Prostate gland (tissue), 2 donors: ENCODE data around the gene SIX2. TPM values are rescaled to one million over a fixed set of nuclear protein-coding genes. Genes with fewer than 3 reads are reported as not detected.

Experiments used
- DNase-seq: peaks from one replicate; pipeline ENCODE4 v3.0.0-alpha.2; 2019; ENCODE audit warnings: low spot score
- H3K27ac ChIP-seq, 2 donors: fragments of 200-600 bp; sonication (generic); 2 replicates each; pipeline ENCODE4 v1.5.1; 2017 to 2019
- H3K27me3 ChIP-seq: fragments of 200-600 bp; sonication (generic); replicated peaks from 2 replicates; pipeline ENCODE4 v1.5.1; 2019; ENCODE audit not compliant: insufficient read depth
- H3K36me3 ChIP-seq, 2 donors: fragments of 200-600 bp; sonication (generic); 1 replicate in 1 of 2; 2 replicates in 1 of 2; pipeline versions ENCODE4 v1.5.1 to v1.8.1; 2017 to 2019
- H3K4me1 ChIP-seq: fragments of 200-600 bp; sonication (generic); replicated peaks from 2 replicates; pipeline ENCODE4 v1.5.1; 2019
- H3K4me3 ChIP-seq, 2 donors: fragments of 200-600 bp; sonication (generic); 2 replicates each; pipeline ENCODE4 v1.5.1; 2017 to 2019
- H3K9me3 ChIP-seq: fragments of 200-600 bp; sonication (generic); 2 replicates; pipeline ENCODE4 v1.5.1; 2017
- POLR2A ChIP-seq: fragments of 450-650 bp; IDR thresholded peaks from one replicate; pipeline ENCODE4 v1.6.1; 2016; ENCODE audit warnings: antibody characterized with exemption, mild to moderate bottlenecking
- POLR2AphosphoS5 ChIP-seq: sonication (generic); formaldehyde crosslinking; IDR thresholded peaks from one replicate; pipeline ENCODE4 v1.6.1; 2017; ENCODE audit warnings: antibody characterized with exemption
- WGBS: methylation state at CpG from one replicate; pipeline ENCODE4 v1.1.5; 2018; 5-methylcytosine and 5-hydroxymethylcytosine counted together
- intact Hi-C: fragments of 100-400 bp; cut with DNase I; formaldehyde crosslinking; loops from one replicate; pipeline ENCODE4 v1.14.2; 2022
- total RNA-seq, 2 donors: library from RNA; depleted of rRNA; stranded (reverse); fragments of >200 nt; gene quantifications; one replicate each; pipeline ENCODE4 v1.1.0, GENCODE V29; 2016
- TF ChIP-seq, protein P1 (sequence below), 4 experiments: fragments of 200-600 bp in 2 of 4; fragments of 450-650 bp in 2 of 4; sonication (generic) in 2 of 4; IDR thresholded peaks; 1 replicate in 3 of 4; 2 replicates in 1 of 4; pipeline ENCODE4 v1.5.1; 2016 to 2019; ENCODE audit warnings: antibody characterized with exemption in 4 of 4, mild to moderate bottlenecking in 2 of 4, moderate library complexity in 2 of 4

The SIX2 gene
- total RNA-seq, 2 donors from 2014 or later: 1.8 to 5.1 TPM

DNA sequence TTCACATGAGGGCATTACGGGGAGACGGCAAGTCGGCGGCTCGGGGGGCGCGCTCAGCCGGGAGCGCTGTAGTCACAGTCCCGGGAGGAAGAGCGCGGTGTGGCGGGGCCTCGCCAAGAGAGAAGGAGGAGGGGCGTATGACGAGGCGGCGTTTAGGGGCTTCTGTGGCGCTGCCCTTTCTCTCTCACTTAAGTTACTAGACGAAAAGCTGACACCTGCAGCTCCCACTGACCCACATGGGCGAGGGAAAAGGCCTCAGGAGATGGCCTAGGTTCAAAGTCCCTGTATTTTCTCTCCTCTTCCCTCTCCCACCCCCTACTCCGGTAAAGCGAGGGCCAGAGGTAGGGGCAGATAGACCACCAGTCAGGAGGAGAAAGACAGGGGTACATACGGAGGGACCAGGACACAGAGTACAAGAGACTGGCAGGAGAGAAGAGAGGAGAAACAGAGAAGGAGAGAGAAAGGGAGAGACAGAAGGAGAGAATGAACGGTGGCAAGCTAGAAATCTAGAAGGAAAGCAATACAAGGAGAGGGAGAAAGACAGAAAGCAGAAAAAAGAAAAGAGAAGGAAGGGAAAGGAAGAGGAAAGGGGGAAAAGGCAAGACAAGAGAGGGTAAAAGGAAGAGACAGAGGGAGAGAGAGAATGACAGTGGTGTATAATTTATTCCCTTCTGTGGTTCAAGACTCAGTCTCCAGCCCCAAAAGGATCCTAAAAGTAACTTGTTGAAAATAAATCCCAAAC, 3.8 kb downstream of the SIX2 start:
- TF ChIP-seq POLR2A (no peak), POLR2AphosphoS5 (no peak)
- TF ChIP-seq, protein P1, sequence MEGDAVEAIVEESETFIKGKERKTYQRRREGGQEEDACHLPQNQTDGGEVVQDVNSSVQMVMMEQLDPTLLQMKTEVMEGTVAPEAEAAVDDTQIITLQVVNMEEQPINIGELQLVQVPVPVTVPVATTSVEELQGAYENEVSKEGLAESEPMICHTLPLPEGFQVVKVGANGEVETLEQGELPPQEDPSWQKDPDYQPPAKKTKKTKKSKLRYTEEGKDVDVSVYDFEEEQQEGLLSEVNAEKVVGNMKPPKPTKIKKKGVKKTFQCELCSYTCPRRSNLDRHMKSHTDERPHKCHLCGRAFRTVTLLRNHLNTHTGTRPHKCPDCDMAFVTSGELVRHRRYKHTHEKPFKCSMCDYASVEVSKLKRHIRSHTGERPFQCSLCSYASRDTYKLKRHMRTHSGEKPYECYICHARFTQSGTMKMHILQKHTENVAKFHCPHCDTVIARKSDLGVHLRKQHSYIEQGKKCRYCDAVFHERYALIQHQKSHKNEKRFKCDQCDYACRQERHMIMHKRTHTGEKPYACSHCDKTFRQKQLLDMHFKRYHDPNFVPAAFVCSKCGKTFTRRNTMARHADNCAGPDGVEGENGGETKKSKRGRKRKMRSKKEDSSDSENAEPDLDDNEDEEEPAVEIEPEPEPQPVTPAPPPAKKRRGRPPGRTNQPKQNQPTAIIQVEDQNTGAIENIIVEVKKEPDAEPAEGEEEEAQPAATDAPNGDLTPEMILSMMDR (IDR thresholded peaks at IDR 0.05): no peak
- intact Hi-C loops: no loop called here
- DNase-seq: no peak
- Histone ChIP-seq H3K27ac (no peak overlapping the region), H3K4me3 (no peak overlapping the region), H3K36me3 (no peaks in the 10 kb centered on the region), H3K9me3 (no peaks in the 10 kb centered on the region), H3K27me3 (peaks cover 28% of the 10 kb centered on the region), H3K4me1 (peaks cover 4% of the 10 kb centered on the region)
- 26% methylated on average over 25 of the region's 25 CpGs for WGBS

DNA sequence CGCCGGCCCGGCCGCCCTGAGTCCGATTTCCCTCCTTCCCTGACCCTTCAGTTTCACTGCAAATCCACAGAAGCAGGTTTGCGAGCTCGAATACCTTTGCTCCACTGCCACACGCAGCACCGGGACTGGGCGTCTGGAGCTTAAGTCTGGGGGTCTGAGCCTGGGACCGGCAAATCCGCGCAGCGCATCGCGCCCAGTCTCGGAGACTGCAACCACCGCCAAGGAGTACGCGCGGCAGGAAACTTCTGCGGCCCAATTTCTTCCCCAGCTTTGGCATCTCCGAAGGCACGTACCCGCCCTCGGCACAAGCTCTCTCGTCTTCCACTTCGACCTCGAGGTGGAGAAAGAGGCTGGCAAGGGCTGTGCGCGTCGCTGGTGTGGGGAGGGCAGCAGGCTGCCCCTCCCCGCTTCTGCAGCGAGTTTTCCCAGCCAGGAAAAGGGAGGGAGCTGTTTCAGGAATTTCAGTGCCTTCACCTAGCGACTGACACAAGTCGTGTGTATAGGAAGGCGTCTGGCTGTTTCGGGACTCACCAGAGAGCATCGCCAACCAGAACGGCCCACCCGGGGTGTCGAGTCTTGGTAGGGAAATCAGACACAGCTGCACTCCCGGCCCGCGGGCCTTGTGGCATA, 4.6 kb downstream of the SIX2 start:
- Histone ChIP-seq H3K27ac (no peak overlapping the region), H3K4me1 (peaks cover 4% of the 10 kb centered on the region), H3K9me3 (no peaks in the 10 kb centered on the region), H3K36me3 (no peaks in the 10 kb centered on the region), H3K27me3 (peaks cover 30% of the 10 kb centered on the region), H3K4me3 (peak overlapping the region in 1 of 2 donors; percentile 6)
- DNase-seq: no peak
- 18% methylated on average over 42 of the region's 45 CpGs for WGBS
- intact Hi-C loops: no loop called here
- no peak for TF ChIP-seq POLR2A
- TF ChIP-seq POLR2AphosphoS5: no peak
- TF ChIP-seq, protein P1 (IDR thresholded peaks at IDR 0.05): no peak

DNA sequence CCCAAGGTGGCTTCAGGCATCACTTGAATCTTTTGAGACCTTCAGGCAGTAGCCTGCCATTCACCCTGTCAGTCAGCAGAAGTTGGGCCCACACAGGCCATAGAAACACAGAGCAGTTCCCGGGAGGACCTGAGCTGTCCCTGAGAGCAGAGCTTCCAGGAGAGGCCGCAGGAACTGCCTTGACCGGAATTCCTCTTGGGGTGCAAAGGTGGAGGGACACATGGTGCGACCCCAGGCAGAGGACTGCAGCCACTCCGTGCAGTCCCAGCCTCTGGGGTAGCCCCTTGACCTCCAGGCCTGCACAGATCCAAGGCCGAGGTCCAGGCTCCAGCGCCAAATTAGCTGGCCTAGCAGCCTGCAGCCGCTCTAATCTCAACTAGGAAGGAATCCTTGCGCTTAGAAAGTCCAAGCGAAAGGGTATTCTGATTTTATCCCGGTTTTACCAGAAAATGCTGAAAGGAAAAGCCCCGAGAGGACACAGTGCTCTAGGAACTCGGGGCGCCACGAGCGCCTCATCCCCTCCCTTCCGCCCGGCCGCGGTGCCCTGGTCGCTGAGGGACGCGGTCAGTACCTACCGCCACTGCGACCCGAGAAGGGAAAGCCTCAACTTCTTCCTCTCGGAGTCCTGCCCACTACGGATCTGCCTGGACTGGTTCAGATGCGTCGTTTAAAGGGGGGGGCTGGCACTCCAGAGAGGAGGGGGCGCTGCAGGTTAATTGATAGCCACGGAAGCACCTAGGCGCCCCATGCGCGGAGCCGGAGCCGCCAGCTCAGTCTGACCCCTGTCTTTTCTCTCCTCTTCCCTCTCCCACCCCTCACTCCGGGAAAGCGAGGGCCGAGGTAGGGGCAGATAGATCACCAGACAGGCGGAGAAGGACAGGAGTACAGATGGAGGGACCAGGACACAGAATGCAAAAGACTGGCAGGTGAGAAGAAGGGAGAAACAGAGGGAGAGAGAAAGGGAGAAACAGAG, 5.4 kb downstream of the SIX2 start:
- Histone ChIP-seq H3K4me3 (peak overlapping the region in 1 of 2 donors; percentile 6), H3K4me1 (peaks cover 4% of the 10 kb centered on the region), H3K27me3 (peaks cover 30% of the 10 kb centered on the region), H3K36me3 (no peaks in the 10 kb centered on the region), H3K27ac (no peak overlapping the region), H3K9me3 (no peaks in the 10 kb centered on the region)
- WGBS: 36% methylated on average over 29 of the region's 41 CpGs
- intact Hi-C loops: no loop called here
- no peak for DNase-seq
- TF ChIP-seq POLR2AphosphoS5: no peak
- TF ChIP-seq, protein P1 (IDR thresholded peaks at IDR 0.05): no peak
- no peak for TF ChIP-seq POLR2A

DNA sequence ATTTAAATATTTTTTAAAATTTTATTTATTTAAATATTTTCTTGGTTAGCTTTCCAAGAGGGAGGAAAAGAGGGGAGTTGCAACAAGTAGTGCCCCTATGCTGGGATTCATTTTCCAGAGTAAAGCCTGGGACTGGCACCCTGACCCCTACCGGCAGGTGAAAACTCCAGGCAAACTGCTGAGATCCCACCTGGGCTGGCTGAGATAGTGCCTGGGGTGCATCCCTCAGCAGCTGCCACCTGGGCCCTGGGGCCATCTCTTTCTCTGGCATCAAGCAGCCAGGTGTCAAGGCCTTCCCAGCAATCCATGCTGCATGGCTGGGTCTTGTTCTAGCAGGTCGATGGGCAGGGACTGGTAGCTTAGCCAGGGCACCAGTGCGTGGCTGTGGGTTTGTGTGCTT, 6.6 kb downstream of the SIX2 start:
- TF ChIP-seq POLR2A (no peak), POLR2AphosphoS5 (no peak)
- TF ChIP-seq, protein P1 (IDR thresholded peaks at IDR 0.05): no peak
- H3K27ac ChIP-seq: no peak overlapping the region
- peaks cover 34% of the 10 kb centered on the region for H3K27me3 ChIP-seq
- no peak overlapping the region for H3K4me3 ChIP-seq
- H3K4me1 ChIP-seq: peaks cover 4% of the 10 kb centered on the region
- H3K9me3 ChIP-seq: no peaks in the 10 kb centered on the region
- no peaks in the 10 kb centered on the region for H3K36me3 ChIP-seq
- DNase-seq: no peak
- intact Hi-C loops: no loop called here
- 75% methylated on average over 1 of the region's 3 CpGs for WGBS
